HCT116 (cell line): Measurements from ENCODE around the gene INPP5D. TPM values are rescaled to one million over a fixed set of nuclear protein-coding genes. Genes with fewer than 3 reads are reported as not detected.

Experiments
- ATAC-seq: fragments of 200-7000 bp; cut with Tn5 transposase; 2 replicates; pipeline ENCODE4 v1.9.1; 2020; ENCODE audit warnings: mild to moderate bottlenecking, moderate library complexity
- BruUV-seq: library from RNA; stranded (reverse); fragments of 400-500 nt; replicated peaks from 2 replicates; lab custom pipeline; 2021; lab: Mats Ljungman, UMichigan
- CTCF ChIA-PET: fragments of 300-600 bp; sonication (Branson Sonifier 250); formaldehyde crosslinking; loops from one replicate; lab custom pipeline; 2021; ENCODE audit warnings: antibody characterized with exemption; lab: Charles Lee
- POLR2A ChIA-PET: fragments of 300-600, 350-600 bp; sonication (Branson Sonifier 250); formaldehyde crosslinking; loops from one replicate; lab custom pipeline; 2021; ENCODE audit warnings: antibody characterized with exemption; lab: Charles Lee
- RAD21 ChIA-PET, 2 experiments: fragments of 300-600 bp; sonication (Branson Sonifier 250); formaldehyde crosslinking; loops; one replicate each; lab custom pipeline; 2023; ENCODE audit warnings: low total read pairs in 2 of 2; ENCODE audit not compliant: uncharacterized antibody in 2 of 2, unreplicated experiment in 2 of 2, low non-redundant PET in 1 of 2; lab: Charles Lee
- DNase-seq: peaks from one replicate; pipeline ENCODE4 v3.0.0-alpha.2; 2010; ENCODE audit warnings: low read depth, low spot score
- H2AFZ ChIP-seq: fragments of 200-600 bp; shearing (Covaris generic), sonication (generic); 2 replicates; pipeline ENCODE4 v1.6.1; 2017; ENCODE audit warnings: low read depth, mixed run types, mixed read lengths, antibody characterized with exemption, low read length; ENCODE audit not compliant: poor library complexity, severe bottlenecking
- H3K27ac ChIP-seq: 2 replicates; pipeline ENCODE4 v1.5.1; 2012; ENCODE audit warnings: low read depth, low read length
- H3K27me3 ChIP-seq: fragments of 200-600 bp; sonication (generic); 2 replicates; pipeline ENCODE4 v1.6.1; 2016; ENCODE audit warnings: mixed run types, low read length, mixed read lengths; ENCODE audit not compliant: insufficient read depth
- H3K36me3 ChIP-seq, 2 experiments: fragments of 200-500 bp in 1 of 2; fragments of 200-600 bp in 1 of 2; sonication (Bioruptor generic) in 1 of 2; sonication (generic) in 1 of 2; 2 replicates each; pipeline versions ENCODE4 v1.5.1 to v1.6.1; 2014 to 2016; ENCODE audit warnings: low read length in 2 of 2, inconsistent platforms in 1 of 2, mixed read lengths in 1 of 2, mixed run types in 1 of 2; ENCODE audit not compliant: insufficient read depth in 2 of 2, control insufficient read depth in 1 of 2
- H3K4me1 ChIP-seq, 2 experiments: fragments of 200-600 bp in 1 of 2; sonication (generic) in 1 of 2; 2 replicates each; pipeline versions ENCODE4 v1.5.1 to v1.6.1; 2012 to 2017; ENCODE audit warnings: low read length in 2 of 2, inconsistent platforms in 1 of 2, mild to moderate bottlenecking in 1 of 2, mixed read lengths in 1 of 2, mixed run types in 1 of 2, moderate library complexity in 1 of 2; ENCODE audit not compliant: insufficient read depth in 2 of 2, control insufficient read depth in 1 of 2
- H3K4me2 ChIP-seq: fragments of 200-600 bp; sonication (generic); 2 replicates; pipeline ENCODE4 v1.6.1; 2017; ENCODE audit warnings: mixed run types, low read length, mixed read lengths
- H3K4me3 ChIP-seq, 2 experiments: fragments of 200-600 bp in 1 of 2; sonication (generic) in 1 of 2; replicated peaks in 1 of 2; 2 replicates each; pipeline ENCODE4 v1.5.1; 2011 to 2016; ENCODE audit warnings: low read length in 2 of 2, control low read depth in 1 of 2, low read depth in 1 of 2, mild to moderate bottlenecking in 1 of 2, mixed read lengths in 1 of 2, mixed run types in 1 of 2
- H3K79me2 ChIP-seq: fragments of 200-600 bp; sonication (generic); 2 replicates; pipeline ENCODE4 v1.6.1; 2017; ENCODE audit warnings: mild to moderate bottlenecking, mixed run types, low read length, moderate library complexity, mixed read lengths; ENCODE audit not compliant: insufficient read depth
- H3K9ac ChIP-seq: fragments of 200-600 bp; sonication (generic); 2 replicates; pipeline ENCODE4 v1.6.1; 2016; ENCODE audit warnings: low read length, mixed read lengths
- H3K9me2 ChIP-seq: fragments of 200-600 bp; sonication (generic), shearing (Covaris generic); 2 replicates; pipeline ENCODE4 v1.6.1; 2017; ENCODE audit warnings: mixed run types, mild to moderate bottlenecking, moderate library complexity; ENCODE audit not compliant: insufficient read depth
- H3K9me3 ChIP-seq, 2 experiments: fragments of 200-500 bp in 1 of 2; fragments of 200-600 bp in 1 of 2; sonication (Bioruptor generic) in 1 of 2; sonication (generic) in 1 of 2; 2 replicates each; pipeline ENCODE4 v1.6.1; 2014 to 2017; ENCODE audit warnings: low read length in 2 of 2, mixed read lengths in 2 of 2, inconsistent platforms in 1 of 2, low read depth in 1 of 2, mild to moderate bottlenecking in 1 of 2, mixed run types in 1 of 2, moderate library complexity in 1 of 2; ENCODE audit not compliant: control insufficient read depth in 1 of 2, insufficient read depth in 1 of 2
- H4K20me1 ChIP-seq: fragments of 200-600 bp; sonication (generic), shearing (Covaris generic); 2 replicates; pipeline ENCODE4 v1.6.1; 2017; ENCODE audit warnings: mixed run types, mild to moderate bottlenecking, moderate library complexity; ENCODE audit not compliant: insufficient read depth
- ATF3 ChIP-seq: IDR thresholded peaks from 2 replicates; pipeline ENCODE4 v1.6.1; 2012
- CBX3 ChIP-seq: IDR thresholded peaks from 2 replicates; pipeline ENCODE4 v1.6.1; 2012; ENCODE audit warnings: low read depth
- CEBPB ChIP-seq: IDR thresholded peaks from 2 replicates; pipeline ENCODE4 v1.6.1; 2012; ENCODE audit warnings: low read depth
- ELF1 ChIP-seq: IDR thresholded peaks from 2 replicates; pipeline ENCODE4 v1.6.1; 2012; ENCODE audit warnings: low read depth, borderline replicate concordance
- EZH2 ChIP-seq: fragments of 200-600 bp; sonication (generic); IDR thresholded peaks from 2 replicates; pipeline ENCODE4 v1.6.1; 2017; ENCODE audit warnings: antibody characterized with exemption, mixed run types
- EZH2phosphoT487 ChIP-seq: fragments of 200-600 bp; IDR thresholded peaks from 2 replicates; pipeline ENCODE4 v1.6.1; 2018; ENCODE audit warnings: antibody characterized with exemption, borderline replicate concordance
- JUND ChIP-seq: IDR thresholded peaks from 2 replicates; pipeline ENCODE4 v1.6.1; 2012
- POLR2A ChIP-seq: IDR thresholded peaks from 2 replicates; pipeline ENCODE4 v1.7.0; 2011; ENCODE audit warnings: borderline replicate concordance; ENCODE audit not compliant: insufficient read depth, insufficient read length; ENCODE audit errors: extremely low read depth
- POLR2AphosphoS5 ChIP-seq: IDR thresholded peaks from 2 replicates; pipeline ENCODE4 v1.6.1; 2011; ENCODE audit warnings: mild to moderate bottlenecking, low read depth, low read length, moderate library complexity
- RAD21 ChIP-seq: IDR thresholded peaks from 2 replicates; pipeline ENCODE4 v1.6.1; 2012; ENCODE audit warnings: low read depth, mild to moderate bottlenecking
- SIN3A ChIP-seq: IDR thresholded peaks from 2 replicates; pipeline ENCODE4 v1.6.1; 2012; ENCODE audit warnings: low read depth
- SP1 ChIP-seq: IDR thresholded peaks from 2 replicates; pipeline ENCODE4 v1.6.1; 2012; ENCODE audit warnings: low read depth
- SRF ChIP-seq: IDR thresholded peaks from 2 replicates; pipeline ENCODE4 v1.6.1; 2012; ENCODE audit warnings: low read depth
- YY1 ChIP-seq: IDR thresholded peaks from 2 replicates; pipeline ENCODE4 v1.6.1; 2011; ENCODE audit warnings: low read length, low read depth, moderate library complexity, mild to moderate bottlenecking; ENCODE audit not compliant: insufficient replicate concordance; ENCODE audit errors: extremely low read depth
- ZFX ChIP-seq: fragments of 450-650 bp; IDR thresholded peaks from 2 replicates; pipeline ENCODE4 v1.6.1; 2017
- ZNF274 ChIP-seq: fragments of 200-500 bp; sonication (Bioruptor generic); IDR thresholded peaks from 2 replicates; pipeline ENCODE4 v1.6.1; 2014; ENCODE audit warnings: mild to moderate bottlenecking, low read depth, low read length, inconsistent platforms
- intact Hi-C: fragments of 100-400 bp; cut with micrococcal nuclease; formaldehyde crosslinking; loops from 2 replicates; pipeline ENCODE4 v1.10.0; 2022
- total RNA-seq: library from RNA; stranded (reverse); gene quantifications from one replicate; pipeline ENCODE4 v1.2.1, GENCODE V29; 2021; ENCODE audit not compliant: unreplicated experiment
- TF ChIP-seq, protein P1 (sequence below), 3 experiments: fragments of 200-600 bp in 1 of 3; sonication (generic) in 1 of 3; IDR thresholded peaks in 2 of 3; conservative IDR thresholded peaks in 1 of 3; 2 replicates each; pipeline ENCODE4 v1.5.1; 2012 to 2017; ENCODE audit warnings: low read depth in 2 of 3, low read length in 2 of 3, antibody characterized with exemption in 1 of 3, borderline replicate concordance in 1 of 3, control low read depth in 1 of 3, mild to moderate bottlenecking in 1 of 3, mixed read lengths in 1 of 3, mixed run types in 1 of 3, moderate library complexity in 1 of 3; ENCODE audit not compliant: insufficient read depth in 1 of 3
- TF ChIP-seq, protein P2 (sequence below): IDR thresholded peaks from 2 replicates; pipeline ENCODE4 v1.6.1; 2012

The INPP5D gene
- total RNA-seq, 1 experiment from 2014 or later: 1.8 TPM

DNA sequence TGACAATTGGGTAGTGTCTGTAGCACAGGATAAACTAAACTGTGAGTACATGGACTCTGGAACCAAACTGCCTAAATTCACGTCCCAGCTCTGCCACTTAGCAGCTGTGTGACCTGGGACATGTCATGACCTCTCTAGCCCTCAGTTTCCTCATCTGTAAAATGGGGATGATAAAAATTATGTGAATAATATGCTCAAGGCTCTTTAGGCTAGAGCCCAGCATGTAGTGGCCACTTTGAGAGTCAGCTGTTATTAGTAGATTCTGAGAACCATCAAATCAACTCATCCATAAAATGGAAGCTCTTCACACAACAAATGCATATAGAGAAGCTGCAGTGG is 87.7 kb downstream of the INPP5D start:
- Histone ChIP-seq H3K4me3 (no peak overlapping the region), H3K79me2 (no peaks in the 10 kb centered on the region), H3K9me2 (no peaks in the 10 kb centered on the region), H2AFZ (no peak overlapping the region), H3K27ac (no peak overlapping the region), H3K4me2 (no peak overlapping the region), H3K36me3 (no peaks in the 10 kb centered on the region), H3K4me1 (no peaks in the 10 kb centered on the region), H3K9ac (no peak overlapping the region), H4K20me1 (no peaks in the 10 kb centered on the region), H3K9me3 (no peaks in the 10 kb centered on the region), H3K27me3 (peaks cover 8% of the 10 kb centered on the region; the same call in 1 of the 2 replicates)
- intact Hi-C loops: no loop called here
- ChIA-PET RAD21 (no interaction called here), POLR2A (no interaction called here), CTCF (no interaction called here)
- TF ChIP-seq YY1: no peak
- TF ChIP-seq SP1: no peak
- no peak for TF ChIP-seq POLR2A
- no peak for TF ChIP-seq EZH2phosphoT487
- TF ChIP-seq ZNF274: no peak
- TF ChIP-seq RAD21: no peak
- no peak for TF ChIP-seq ELF1
- TF ChIP-seq ZFX: no peak
- no peak for TF ChIP-seq CBX3
- TF ChIP-seq EZH2: no peak
- TF ChIP-seq SRF: no peak
- no peak for TF ChIP-seq JUND
- TF ChIP-seq POLR2AphosphoS5: no peak
- TF ChIP-seq, protein P1, sequence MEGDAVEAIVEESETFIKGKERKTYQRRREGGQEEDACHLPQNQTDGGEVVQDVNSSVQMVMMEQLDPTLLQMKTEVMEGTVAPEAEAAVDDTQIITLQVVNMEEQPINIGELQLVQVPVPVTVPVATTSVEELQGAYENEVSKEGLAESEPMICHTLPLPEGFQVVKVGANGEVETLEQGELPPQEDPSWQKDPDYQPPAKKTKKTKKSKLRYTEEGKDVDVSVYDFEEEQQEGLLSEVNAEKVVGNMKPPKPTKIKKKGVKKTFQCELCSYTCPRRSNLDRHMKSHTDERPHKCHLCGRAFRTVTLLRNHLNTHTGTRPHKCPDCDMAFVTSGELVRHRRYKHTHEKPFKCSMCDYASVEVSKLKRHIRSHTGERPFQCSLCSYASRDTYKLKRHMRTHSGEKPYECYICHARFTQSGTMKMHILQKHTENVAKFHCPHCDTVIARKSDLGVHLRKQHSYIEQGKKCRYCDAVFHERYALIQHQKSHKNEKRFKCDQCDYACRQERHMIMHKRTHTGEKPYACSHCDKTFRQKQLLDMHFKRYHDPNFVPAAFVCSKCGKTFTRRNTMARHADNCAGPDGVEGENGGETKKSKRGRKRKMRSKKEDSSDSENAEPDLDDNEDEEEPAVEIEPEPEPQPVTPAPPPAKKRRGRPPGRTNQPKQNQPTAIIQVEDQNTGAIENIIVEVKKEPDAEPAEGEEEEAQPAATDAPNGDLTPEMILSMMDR (IDR thresholded peaks at IDR 0.05 in 2 of 3, conservative IDR thresholded peaks at IDR 0.05 in 1 of 3; ENCODE audit: borderline replicate concordance in 1 of 3, insufficient read depth in 1 of 3, low read depth in 2 of 3, low read length in 2 of 3): no peak
- TF ChIP-seq SIN3A: no peak
- no peak for TF ChIP-seq ATF3
- TF ChIP-seq CEBPB: no peak
- TF ChIP-seq, protein P2, sequence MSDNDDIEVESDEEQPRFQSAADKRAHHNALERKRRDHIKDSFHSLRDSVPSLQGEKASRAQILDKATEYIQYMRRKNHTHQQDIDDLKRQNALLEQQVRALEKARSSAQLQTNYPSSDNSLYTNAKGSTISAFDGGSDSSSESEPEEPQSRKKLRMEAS: no peak
- DNase-seq (no peak), ATAC-seq (no peak)
- no TSS peak for BruUV-seq
